ENCODE measurements around the gene OSBPL3. TPM values are rescaled to one million over a fixed set of nuclear protein-coding genes. Genes with fewer than 3 reads are reported as not detected.

OSBPL3 gene
- total RNA-seq, 2 donors from 2014 or later, result 52.9 to 53.0 TPM

DNA sequence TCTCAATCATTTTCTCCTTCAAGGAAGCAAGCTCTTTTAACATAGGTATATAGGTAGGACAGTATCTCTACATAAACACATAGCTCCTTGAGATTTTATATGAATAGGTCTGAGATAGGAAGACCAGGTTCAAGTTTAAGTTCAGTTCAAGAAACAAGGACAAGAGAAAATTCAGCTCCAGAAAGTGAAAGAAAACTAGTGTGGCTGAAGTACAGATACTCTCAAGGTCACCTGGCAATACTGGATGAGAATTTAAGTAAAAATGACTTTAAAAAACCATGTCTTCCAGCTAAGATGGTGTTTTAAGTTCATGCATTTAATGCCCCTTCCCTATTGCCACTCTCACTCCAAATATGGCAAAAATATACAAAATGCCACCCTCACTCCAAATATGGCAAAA, 91.3 kb downstream of the OSBPL3 start:
- Mint-ChIP-seq H3K4me1 (ENCODE audit: low read depth) (peaks cover 34% of the 10 kb centered on the region), H3K4me3 (no peak overlapping the region), H3K36me3 (ENCODE audit: insufficient read depth in 2 of 2) (peaks cover 0 to 2% of the 10 kb centered on the region in 2 donors), H3K27ac (no peak overlapping the region), H3K9me3 (no peaks in the 10 kb centered on the region), H3K27me3 (ENCODE audit: low read depth) (no peaks in the 10 kb centered on the region)
- no peak for ATAC-seq (replicated peaks in 1 of 2)
- DNase-seq, result no peak

GRCh38 chr7:24885716-24886115, 94.3 kb downstream of the OSBPL3 start:
- Mint-ChIP-seq H3K4me1 (ENCODE audit: low read depth) (peaks cover 62% of the 10 kb centered on the region), H3K4me3 (no peak overlapping the region), H3K27me3 (ENCODE audit: low read depth) (no peaks in the 10 kb centered on the region), H3K27ac (no peak overlapping the region), H3K36me3 (ENCODE audit: insufficient read depth in 2 of 2) (peaks cover 0 to 2% of the 10 kb centered on the region in 2 donors), H3K9me3 (no peaks in the 10 kb centered on the region)
- DNase-seq, result no peak
- no peak for ATAC-seq (replicated peaks in 1 of 2)

DNA sequence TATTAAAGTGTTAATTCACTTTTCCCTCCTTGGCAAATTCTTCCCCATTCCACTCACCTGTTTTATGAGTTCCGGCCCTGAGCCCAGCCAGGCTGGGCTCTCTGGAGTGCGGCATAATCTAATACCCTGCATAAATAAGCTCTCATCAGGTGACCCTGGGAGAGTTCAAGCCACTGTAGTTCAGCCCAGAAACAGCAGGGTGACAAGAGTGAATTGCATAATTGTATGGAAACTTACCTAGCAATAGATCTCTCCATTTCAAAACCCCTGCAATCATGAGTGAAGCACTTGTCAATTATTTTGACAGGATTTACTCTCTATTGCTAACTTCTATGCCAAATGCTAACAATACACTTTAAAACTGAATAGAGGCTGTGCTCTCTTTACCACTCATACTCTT, 94.7 kb downstream of the OSBPL3 start:
- Mint-ChIP-seq H3K4me3 (no peak overlapping the region), H3K27ac (no peak overlapping the region), H3K9me3 (no peaks in the 10 kb centered on the region), H3K27me3 (ENCODE audit: low read depth) (no peaks in the 10 kb centered on the region), H3K4me1 (ENCODE audit: low read depth) (peaks cover 64% of the 10 kb centered on the region), H3K36me3 (ENCODE audit: insufficient read depth in 2 of 2) (peaks cover 0 to 2% of the 10 kb centered on the region in 2 donors)
- ATAC-seq (replicated peaks in 1 of 2), result no peak
- DNase-seq, result no peak

DNA sequence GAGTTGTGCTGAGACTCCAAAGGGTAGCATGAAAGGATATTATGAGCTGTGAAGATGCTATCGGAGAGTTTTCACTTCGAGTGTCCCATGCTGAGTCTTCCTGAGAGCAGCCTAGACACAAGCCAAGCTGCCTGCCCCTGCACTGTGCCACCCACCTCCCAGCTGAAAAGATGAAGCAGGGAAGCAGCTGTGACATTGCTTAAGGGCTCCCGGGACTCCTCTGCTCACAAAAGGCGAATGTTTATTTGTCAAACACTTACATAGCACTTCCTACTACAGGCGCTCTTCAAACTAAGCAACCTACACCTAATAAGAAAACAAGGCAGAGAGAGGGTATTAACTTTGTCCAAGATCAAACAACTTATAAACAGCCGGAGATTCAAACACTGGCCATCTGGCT, 95.6 kb downstream of the OSBPL3 start:
- H3K27ac Mint-ChIP-seq, result peak overlapping the region; percentile 51
- DNase-seq (no peak), ATAC-seq (replicated peaks in 1 of 2) (no peak)
- peaks cover 0 to 2% of the 10 kb centered on the region in 2 donors for H3K36me3 Mint-ChIP-seq (ENCODE audit: insufficient read depth in 2 of 2)
- no peak overlapping the region for H3K4me3 Mint-ChIP-seq
- H3K9me3 Mint-ChIP-seq, result no peaks in the 10 kb centered on the region
- H3K4me1 Mint-ChIP-seq (ENCODE audit: low read depth), result peaks cover 65% of the 10 kb centered on the region
- no peaks in the 10 kb centered on the region for H3K27me3 Mint-ChIP-seq (ENCODE audit: low read depth)

DNA sequence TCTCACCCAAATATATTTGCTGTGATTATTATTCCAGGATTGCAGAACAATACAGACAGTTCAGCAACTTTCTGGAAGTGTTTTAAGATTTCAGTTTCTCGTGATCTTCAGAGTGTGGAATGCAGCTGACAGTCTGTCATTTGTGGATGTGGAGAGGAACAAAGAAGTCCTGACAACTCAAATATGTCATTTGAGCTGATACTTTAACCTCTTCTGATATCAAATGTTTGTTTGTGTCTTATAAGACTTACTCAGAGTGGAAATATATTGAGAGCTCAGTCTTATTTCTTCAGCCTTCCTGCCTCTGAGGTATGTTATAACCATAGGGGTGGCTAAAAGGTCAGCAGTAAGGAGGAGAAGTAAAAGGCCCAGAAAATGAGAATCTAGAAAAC, 96.4 kb downstream of the OSBPL3 start:
- Mint-ChIP-seq H3K4me1 (ENCODE audit: low read depth) (peaks cover 73% of the 10 kb centered on the region), H3K36me3 (ENCODE audit: insufficient read depth in 2 of 2) (peaks cover 0 to 2% of the 10 kb centered on the region in 2 donors), H3K9me3 (no peaks in the 10 kb centered on the region), H3K27ac (peak overlapping the region; percentile 51), H3K4me3 (peak overlapping the region; percentile 33 to 49), H3K27me3 (ENCODE audit: low read depth) (no peaks in the 10 kb centered on the region)
- DNase-seq (no peak), ATAC-seq (replicated peaks in 1 of 2) (no peak)

- peak; percentile 21 to 46 for DNase-seq
- H3K4me1 Mint-ChIP-seq (ENCODE audit: low read depth), result peaks cover 78% of the 10 kb centered on the region
- H3K36me3 Mint-ChIP-seq (ENCODE audit: insufficient read depth in 2 of 2), result peaks cover 0 to 2% of the 10 kb centered on the region in 2 donors
Measured at GRCh38 chr7:24882989-24883621, 96.9 kb downstream of the OSBPL3 start.

DNA sequence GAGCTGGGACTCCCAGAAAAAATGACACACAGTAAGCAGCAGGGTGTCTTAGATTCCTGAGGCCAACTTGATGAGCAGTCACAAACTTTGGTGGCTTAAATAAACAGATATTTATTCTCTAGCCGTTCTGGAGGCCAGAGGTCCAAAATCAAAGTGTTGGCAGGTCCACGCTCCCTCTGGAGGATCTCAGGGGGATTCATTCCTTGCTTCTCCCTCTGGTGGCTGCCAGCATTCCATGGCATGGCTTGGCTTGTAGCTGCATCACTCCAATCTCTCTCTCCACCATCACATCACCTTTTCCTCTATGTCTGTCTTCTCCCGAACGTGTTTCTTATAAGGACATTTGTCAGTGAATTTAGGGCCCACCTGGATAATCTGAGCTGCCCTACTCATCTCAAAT, 98.4 kb downstream of the OSBPL3 start:
- DNase-seq (no peak), ATAC-seq (replicated peaks in 1 of 2) (no peak)
- no peaks in the 10 kb centered on the region for H3K9me3 Mint-ChIP-seq
- peaks cover 0 to 2% of the 10 kb centered on the region in 2 donors for H3K36me3 Mint-ChIP-seq (ENCODE audit: insufficient read depth in 2 of 2)
- H3K4me1 Mint-ChIP-seq (ENCODE audit: low read depth), result peaks cover 92% of the 10 kb centered on the region
- no peak overlapping the region for H3K4me3 Mint-ChIP-seq
- H3K27me3 Mint-ChIP-seq (ENCODE audit: low read depth), result no peaks in the 10 kb centered on the region
- peak overlapping the region; percentile 5 for H3K27ac Mint-ChIP-seq

More at GRCh38 chr7:24882989-24883621, 96.9 kb downstream of the OSBPL3 start:
- Mint-ChIP-seq H3K9me3 (no peaks in the 10 kb centered on the region), H3K27ac (peak overlapping the region; percentile 51), H3K4me3 (peak overlapping the region; percentile 33 to 77), H3K27me3 (ENCODE audit: low read depth) (no peaks in the 10 kb centered on the region)
- ATAC-seq (replicated peaks in 1 of 2), result peak; percentile 79 to 81

DNA sequence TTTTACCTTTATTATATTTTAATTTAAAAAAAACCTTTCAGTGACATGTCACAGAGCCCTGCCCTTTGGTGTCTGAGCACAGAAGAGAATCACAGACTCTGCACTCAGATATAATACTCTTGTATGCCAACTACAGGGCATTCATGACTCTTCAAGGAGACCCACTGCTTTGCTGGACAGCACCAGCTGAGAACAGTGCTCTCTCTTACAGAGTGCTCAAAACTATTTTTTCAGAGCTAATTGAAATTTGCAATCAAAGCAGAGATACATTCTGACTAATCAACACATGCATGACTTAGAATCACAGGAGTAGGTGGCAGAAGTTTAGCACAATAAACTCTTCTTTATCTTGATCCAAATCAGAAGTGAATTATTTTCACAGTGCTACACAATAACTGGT, 99.1 kb downstream of the OSBPL3 start:
- peak; percentile 14 to 41 for ATAC-seq (replicated peaks in 1 of 2)
- H3K4me1 Mint-ChIP-seq (ENCODE audit: low read depth), result peaks cover 85% of the 10 kb centered on the region
- H3K9me3 Mint-ChIP-seq, result no peaks in the 10 kb centered on the region
- no peak overlapping the region for H3K27ac Mint-ChIP-seq
- DNase-seq, result no peak
- H3K27me3 Mint-ChIP-seq (ENCODE audit: low read depth), result no peaks in the 10 kb centered on the region
- H3K36me3 Mint-ChIP-seq (ENCODE audit: insufficient read depth in 2 of 2), result peaks cover 3 to 5% of the 10 kb centered on the region in 2 donors
- peak overlapping the region in 1 of 2 donors; percentile 30 for H3K4me3 Mint-ChIP-seq

- ATAC-seq (replicated peaks in 1 of 2) (no peak), DNase-seq (no peak)
- H3K27ac Mint-ChIP-seq, result no peak overlapping the region
Measured at GRCh38 chr7:24879291-24879690, 100.7 kb downstream of the OSBPL3 start.

DNA sequence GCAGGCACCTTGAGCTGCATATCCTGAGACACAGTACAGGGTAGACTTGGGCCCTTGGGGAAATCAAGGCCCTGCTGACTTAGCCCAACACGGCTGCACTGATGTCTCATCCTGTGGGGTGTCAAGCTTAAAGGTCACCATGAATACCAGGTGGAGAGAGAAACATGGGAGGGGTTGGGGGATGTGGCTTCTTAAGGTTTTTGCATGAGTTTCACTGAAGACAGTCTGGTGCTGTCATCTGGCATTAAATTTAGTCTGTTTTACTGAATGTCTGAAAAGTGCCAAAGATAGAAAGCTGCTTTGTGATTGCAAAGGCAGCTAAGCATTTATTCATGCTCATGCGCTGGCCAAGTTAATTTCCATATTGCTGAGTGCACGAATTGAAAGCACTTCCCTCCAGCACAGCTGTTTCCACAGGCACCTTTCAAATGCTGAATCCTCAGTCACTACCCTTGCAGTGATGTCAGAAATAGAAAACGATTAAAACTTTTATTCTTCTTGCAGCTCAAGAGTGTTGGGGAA, 102.1 kb downstream of the OSBPL3 start:
- Mint-ChIP-seq H3K36me3 (ENCODE audit: insufficient read depth in 2 of 2) (peaks cover 3 to 5% of the 10 kb centered on the region in 2 donors), H3K27ac (peak overlapping the region; percentile 90), H3K9me3 (no peaks in the 10 kb centered on the region), H3K27me3 (ENCODE audit: low read depth) (no peaks in the 10 kb centered on the region), H3K4me1 (ENCODE audit: low read depth) (peaks cover 55% of the 10 kb centered on the region), H3K4me3 (peak overlapping the region; percentile 59)
- DNase-seq (peak; percentile 30), ATAC-seq (replicated peaks in 1 of 2) (peak; percentile 76 to 83)

More at GRCh38 chr7:24879291-24879690, 100.7 kb downstream of the OSBPL3 start:
- H3K9me3 Mint-ChIP-seq, result no peaks in the 10 kb centered on the region
- peaks cover 3 to 5% of the 10 kb centered on the region in 2 donors for H3K36me3 Mint-ChIP-seq (ENCODE audit: insufficient read depth in 2 of 2)
- no peak overlapping the region for H3K4me3 Mint-ChIP-seq
- H3K4me1 Mint-ChIP-seq (ENCODE audit: low read depth), result peaks cover 69% of the 10 kb centered on the region
- H3K27me3 Mint-ChIP-seq (ENCODE audit: low read depth), result no peaks in the 10 kb centered on the region

GRCh38 chr7:24874791-24875190, 105.2 kb downstream of the OSBPL3 start:
- H3K4me1 Mint-ChIP-seq (ENCODE audit: low read depth), result peaks cover 39% of the 10 kb centered on the region
- DNase-seq (no peak), ATAC-seq (replicated peaks in 1 of 2) (no peak)
- peaks cover 3 to 12% of the 10 kb centered on the region in 2 donors for H3K36me3 Mint-ChIP-seq (ENCODE audit: insufficient read depth in 2 of 2)
- no peak overlapping the region for H3K4me3 Mint-ChIP-seq
- no peaks in the 10 kb centered on the region for H3K9me3 Mint-ChIP-seq
- no peak overlapping the region for H3K27ac Mint-ChIP-seq
- no peaks in the 10 kb centered on the region for H3K27me3 Mint-ChIP-seq (ENCODE audit: low read depth)

DNA sequence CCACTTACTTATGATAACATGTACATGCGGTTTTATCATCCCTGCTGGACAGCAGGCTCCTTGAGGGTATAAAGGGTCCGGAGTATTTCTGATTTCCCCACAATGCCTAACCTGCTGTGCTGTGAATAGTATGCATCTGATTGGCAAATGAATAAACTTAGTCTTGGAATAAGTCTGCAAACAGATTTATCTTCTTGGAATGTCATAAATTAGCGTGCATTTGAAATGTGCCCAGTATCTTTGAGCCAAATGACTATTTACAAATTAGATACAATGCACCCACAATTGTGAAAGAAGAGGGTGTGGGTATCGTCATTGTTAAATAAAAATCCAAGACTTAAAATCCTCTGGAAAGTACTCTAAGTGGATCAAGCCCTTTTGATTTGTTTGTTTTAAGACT, 106.0 kb downstream of the OSBPL3 start:
- Mint-ChIP-seq H3K9me3 (no peaks in the 10 kb centered on the region), H3K4me1 (ENCODE audit: low read depth) (peaks cover 37% of the 10 kb centered on the region), H3K27me3 (ENCODE audit: low read depth) (no peaks in the 10 kb centered on the region), H3K4me3 (no peak overlapping the region), H3K27ac (no peak overlapping the region), H3K36me3 (ENCODE audit: insufficient read depth in 2 of 2) (peaks cover 5 to 12% of the 10 kb centered on the region in 2 donors)
- DNase-seq (no peak), ATAC-seq (replicated peaks in 1 of 2) (no peak)

DNA sequence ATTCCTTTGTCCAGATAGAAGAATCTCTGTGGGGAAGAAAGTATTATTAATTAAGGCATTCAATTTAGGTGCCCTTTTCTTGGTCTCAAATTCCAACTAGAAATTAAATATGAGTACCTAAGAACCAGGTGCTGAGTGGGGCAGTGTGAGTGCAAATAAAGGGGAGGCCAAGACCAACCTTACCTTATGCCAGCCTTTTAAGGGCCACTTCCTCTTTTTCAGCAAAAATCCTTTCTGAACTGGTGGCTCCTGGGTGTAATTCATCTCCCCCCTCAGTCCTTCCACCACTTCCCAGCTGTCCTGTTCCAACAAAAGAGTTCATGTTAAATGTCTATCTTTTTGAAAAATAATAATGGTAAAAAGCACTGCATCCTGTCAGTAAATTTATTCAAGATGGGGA, 108.2 kb downstream of the OSBPL3 start:
- no peak overlapping the region for H3K4me3 Mint-ChIP-seq
- peaks cover 25% of the 10 kb centered on the region for H3K4me1 Mint-ChIP-seq (ENCODE audit: low read depth)
- H3K27ac Mint-ChIP-seq, result no peak overlapping the region
- H3K27me3 Mint-ChIP-seq (ENCODE audit: low read depth), result no peaks in the 10 kb centered on the region
- ATAC-seq (replicated peaks in 1 of 2), result no peak
- peaks cover 8 to 26% of the 10 kb centered on the region in 2 donors for H3K36me3 Mint-ChIP-seq (ENCODE audit: insufficient read depth in 2 of 2)
- DNase-seq, result no peak
- no peaks in the 10 kb centered on the region for H3K9me3 Mint-ChIP-seq

- DNase-seq (no peak), ATAC-seq (replicated peaks in 1 of 2) (no peak)
- peaks cover 35% of the 10 kb centered on the region for H3K4me1 Mint-ChIP-seq (ENCODE audit: low read depth)
- no peak overlapping the region for H3K4me3 Mint-ChIP-seq
- H3K27ac Mint-ChIP-seq, result no peak overlapping the region
- peaks cover 9 to 24% of the 10 kb centered on the region in 2 donors for H3K36me3 Mint-ChIP-seq (ENCODE audit: insufficient read depth in 2 of 2)
- H3K9me3 Mint-ChIP-seq, result peaks cover 0 to 2% of the 10 kb centered on the region in 2 donors
- no peaks in the 10 kb centered on the region for H3K27me3 Mint-ChIP-seq (ENCODE audit: low read depth)
Measured at GRCh38 chr7:24870766-24871165, 109.2 kb downstream of the OSBPL3 start.
